Stimulated activated CD4-positive, alpha-beta T cell treated with anti-CD3 and anti-CD28 coated beads, Interleukin-2, amount 100 ng/mL, for 24 hours (primary cell): Measurements from ENCODE around the gene ST3GAL5.
"Not testable (repeated sequence)": the region's sequence is repeated elsewhere in the genome, so short reads cannot be mapped to it uniquely, and the experiment has no call there.

Experiments
- DNase-seq, 2 donors: peaks; one replicate each; pipeline ENCODE4 v3.0.0-alpha.2; 2020

The ST3GAL5 gene

GRCh38 chr2:85888684-85889626 lies at the start of gene ST3GAL5:
Gene ST3GAL5 (minus strand): TSS chr2:85888990. CDS start chr2:85888905, 85 bp downstream.
- peak; percentile 91 to 95 for DNase-seq

GRCh38 chr2:85938456-85938855 lies 49.7 kb upstream of the ST3GAL5 start:
- no peak for DNase-seq

DNA sequence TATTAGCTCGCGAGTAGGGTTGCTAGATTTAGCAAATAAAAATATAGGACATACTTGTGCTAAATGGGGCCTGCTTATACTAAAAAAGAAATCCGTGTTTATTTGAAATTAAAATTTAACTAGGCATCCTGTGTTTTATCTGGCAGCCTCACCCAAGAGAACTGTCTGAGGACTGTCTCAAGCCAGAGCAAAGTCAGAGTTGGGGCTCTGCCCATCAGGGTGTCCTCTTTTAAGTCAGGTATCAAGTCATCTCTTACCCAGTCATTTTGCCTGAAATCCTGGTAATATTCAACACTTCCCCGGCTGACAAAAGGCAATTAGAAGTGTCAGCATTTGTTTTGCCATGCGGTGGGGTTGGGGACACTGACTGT lies 48.3 kb upstream of the ST3GAL5 start:
- DNase-seq: no peak

DNA sequence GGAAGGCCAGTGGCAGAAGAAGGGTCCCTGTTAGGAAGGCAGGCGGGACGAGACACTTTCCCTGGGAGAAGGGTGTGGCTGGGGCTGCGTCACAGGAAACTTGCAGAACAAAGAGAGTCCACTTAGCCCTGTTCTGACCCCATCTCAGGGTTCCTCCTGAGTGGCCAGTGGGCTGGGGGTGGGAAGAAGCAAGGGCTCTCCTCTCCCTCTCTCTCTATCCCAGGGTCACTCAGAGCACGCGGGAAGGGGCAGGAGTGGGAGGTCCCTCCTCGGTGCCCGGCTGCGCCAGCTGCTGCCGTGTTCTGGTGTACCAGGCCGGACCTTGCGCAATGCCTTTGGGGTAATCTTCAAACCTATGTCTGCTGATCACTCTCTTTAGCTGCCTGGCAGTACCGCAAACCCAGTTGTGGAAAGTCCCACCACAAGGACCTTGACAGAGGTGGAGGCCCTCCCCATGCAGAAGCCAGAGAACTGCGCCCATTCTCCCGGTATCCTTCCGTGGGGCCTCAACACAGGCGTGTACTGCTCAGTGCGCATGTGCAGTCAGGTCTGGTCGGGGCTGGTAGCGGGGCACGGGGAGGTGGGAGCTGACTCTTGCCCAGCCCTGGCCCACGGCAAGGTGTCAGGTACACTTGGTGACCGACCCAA lies 47.8 kb upstream of the ST3GAL5 start:
- no peak for DNase-seq

DNA sequence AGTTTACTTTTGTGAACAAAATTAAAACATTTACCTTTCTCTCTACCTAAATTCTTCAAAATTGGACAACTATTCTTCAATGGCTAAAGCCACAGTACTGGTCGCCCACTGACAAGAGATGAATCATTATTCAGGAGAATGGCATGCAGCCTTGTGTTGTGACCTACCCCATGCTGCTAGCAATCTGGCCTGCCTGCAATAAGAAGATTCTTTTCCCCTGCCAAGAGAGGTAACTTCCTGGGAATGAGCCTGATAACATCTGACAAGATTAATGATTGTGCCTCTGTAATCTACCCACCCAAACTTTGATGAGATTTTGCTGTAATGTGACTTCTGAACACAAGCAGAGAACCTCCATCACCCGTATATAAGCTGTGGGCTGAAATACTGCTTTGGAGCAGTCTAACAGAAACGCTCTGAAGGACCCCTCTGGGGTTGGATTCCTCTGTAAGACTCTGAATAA lies 47.0 kb upstream of the ST3GAL5 start:
- no peak for DNase-seq

- DNase-seq: no peak
Observed at GRCh38 chr2:85935170-85935745, 46.5 kb upstream of the ST3GAL5 start.

- no peak for DNase-seq
Observed at GRCh38 chr2:85933753-85934594, 45.2 kb upstream of the ST3GAL5 start.

- DNase-seq: not testable (repeated sequence)
Observed at GRCh38 chr2:85931151-85931550, 42.4 kb upstream of the ST3GAL5 start.

- DNase-seq: no peak
Observed at GRCh38 chr2:85930129-85931124, 41.6 kb upstream of the ST3GAL5 start.

DNA sequence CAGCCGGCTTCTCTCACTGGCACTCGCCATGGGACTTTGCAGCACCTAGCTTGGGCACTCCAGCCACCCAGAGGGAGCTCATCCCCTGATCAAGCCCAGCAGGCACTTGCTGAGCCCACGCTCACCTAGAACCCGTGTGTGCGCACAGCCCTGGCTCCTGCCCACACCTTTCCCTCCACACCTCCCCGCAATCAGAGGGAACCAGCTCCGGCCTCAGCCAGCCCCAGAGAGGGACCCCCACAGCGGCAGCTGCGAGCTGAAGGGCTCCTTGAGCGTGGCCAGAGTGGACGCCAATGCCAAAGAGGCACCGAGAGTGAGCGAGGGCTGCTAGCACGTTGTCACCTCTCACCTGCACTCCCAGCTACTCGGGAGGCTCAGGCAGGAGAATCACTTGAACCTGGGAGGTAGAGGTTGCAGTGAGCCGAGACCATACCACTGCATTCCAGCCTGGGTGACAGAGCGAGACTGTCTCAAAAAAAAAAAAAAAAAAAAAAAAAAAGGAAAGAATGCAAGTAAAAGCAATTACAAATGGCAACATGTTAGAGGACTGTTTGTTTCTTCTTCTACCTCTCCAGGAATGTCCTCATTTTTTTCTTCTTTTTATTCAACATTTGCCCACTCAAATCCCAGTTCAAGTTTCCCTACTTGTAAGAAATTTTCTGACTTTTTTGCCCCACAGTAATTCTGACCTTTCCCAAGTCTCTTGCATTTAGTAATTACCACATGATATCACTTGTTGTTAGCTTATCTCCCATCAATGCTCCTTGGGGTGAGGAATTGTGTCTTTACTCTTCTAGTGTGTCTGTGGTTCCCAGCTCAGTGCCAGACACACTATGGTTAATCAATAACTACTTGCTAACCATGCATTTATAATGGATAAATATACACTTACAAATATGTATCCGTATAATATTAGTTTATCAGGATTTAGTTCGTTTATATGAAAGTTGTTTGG lies 40.6 kb upstream of the ST3GAL5 start:
- DNase-seq: no peak

- DNase-seq: no peak
Observed at GRCh38 chr2:85926931-85927661, 38.3 kb upstream of the ST3GAL5 start.

GRCh38 chr2:85926526-85926925 lies 37.7 kb upstream of the ST3GAL5 start:
- DNase-seq: no peak

DNA sequence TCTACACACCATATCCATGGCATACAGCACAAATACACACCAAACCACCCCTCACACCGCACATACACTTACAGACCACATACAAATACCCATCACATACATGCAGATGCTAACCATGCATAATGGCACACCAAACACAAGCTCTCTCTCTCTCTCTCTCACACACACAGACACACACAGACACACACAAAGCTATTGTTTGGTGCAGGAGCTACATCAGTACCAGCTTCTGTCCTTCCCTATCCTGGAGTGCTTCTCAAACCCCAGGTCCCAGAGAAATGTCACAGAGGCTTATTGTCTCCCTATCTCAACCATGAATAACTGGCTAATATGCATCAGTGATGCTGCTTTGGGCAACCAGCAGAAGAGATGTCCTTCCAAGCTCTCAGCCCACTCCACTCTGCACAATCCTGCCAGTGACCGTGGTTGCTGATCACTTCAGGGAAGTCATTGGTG lies 36.5 kb upstream of the ST3GAL5 start:
- no peak for DNase-seq

GRCh38 chr2:85924522-85924921 lies 35.7 kb upstream of the ST3GAL5 start:
- no peak for DNase-seq

DNA sequence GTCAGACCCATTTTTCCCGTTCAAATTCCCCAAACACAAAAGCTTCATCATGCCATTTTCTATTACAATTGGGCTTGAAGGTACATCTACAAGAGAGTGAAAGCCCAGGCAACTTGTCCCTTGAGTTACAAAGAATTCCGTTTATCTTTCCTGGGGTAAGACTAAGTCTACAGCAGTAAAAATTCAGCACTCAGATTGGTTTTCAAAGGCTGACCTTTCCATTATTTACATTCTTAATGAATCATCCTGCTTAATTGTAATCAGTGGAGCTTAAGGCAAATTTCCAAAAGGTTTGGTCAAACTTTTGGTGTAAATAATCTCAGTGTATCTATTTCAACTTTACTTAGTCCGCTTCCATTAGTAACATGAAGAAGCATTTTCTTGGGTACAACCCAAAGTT lies 33.4 kb upstream of the ST3GAL5 start:
- no peak for DNase-seq

DNA sequence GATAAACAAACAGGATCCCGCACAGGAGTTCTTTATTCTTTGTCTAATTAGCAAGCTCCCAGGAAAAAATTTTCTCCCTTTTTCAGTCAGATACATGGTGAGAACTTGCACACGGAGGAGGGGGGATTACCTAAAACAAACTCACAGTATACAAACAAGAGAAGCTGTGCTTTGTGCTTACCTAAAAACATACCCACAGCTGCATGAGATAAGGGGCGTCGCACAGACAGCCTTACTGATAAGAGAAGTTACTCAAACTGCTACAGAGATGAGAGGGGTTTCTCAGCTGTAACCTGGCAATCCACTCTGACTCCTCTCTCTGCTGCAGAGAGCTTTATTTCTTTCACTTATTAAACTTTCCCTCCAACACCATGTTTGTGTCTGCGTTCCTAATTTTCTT lies 32.9 kb upstream of the ST3GAL5 start:
- no peak for DNase-seq

GRCh38 chr2:85920810-85921545 lies 32.2 kb upstream of the ST3GAL5 start:
- DNase-seq: no peak

- no peak for DNase-seq
Observed at GRCh38 chr2:85917887-85918795, 29.4 kb upstream of the ST3GAL5 start.
